Ishikawa (cell line): Measurements from ENCODE around the gene USP37.

Source experiments
- TAF1 ChIP-seq: IDR thresholded peaks from 2 replicates; pipeline ENCODE4 v1.6.1; 2012; ENCODE audit warnings: low read depth, mild to moderate bottlenecking
- YY1 ChIP-seq: IDR thresholded peaks from 2 replicates; pipeline ENCODE4 v1.6.1; 2012; ENCODE audit warnings: low read depth

DNA sequence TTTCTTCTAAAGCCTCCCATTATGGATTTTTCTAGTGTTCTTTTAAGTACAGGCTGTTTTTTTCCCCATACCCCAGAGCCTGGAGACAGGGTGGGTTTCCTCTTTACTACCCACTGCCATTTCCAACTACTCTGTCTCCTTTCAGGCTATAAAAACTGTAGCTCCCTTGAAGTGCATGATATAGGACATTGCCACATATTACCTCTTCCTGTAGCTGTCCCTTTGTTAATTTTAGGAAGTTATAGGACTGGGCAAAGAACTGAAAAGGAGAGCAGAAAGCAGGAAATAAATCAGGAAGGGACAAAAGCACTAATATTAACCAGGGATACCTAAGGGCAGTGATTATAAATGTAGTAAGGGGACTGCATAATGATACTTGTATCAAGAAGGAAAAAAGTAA, 95.2 kb downstream of the USP37 start:
- no peak for TF ChIP-seq YY1
- no peak for TF ChIP-seq TAF1
